ENCODE measurements around the gene ZNF750.

- no peak for TF ChIP-seq EGR1 (IDR thresholded peaks at IDR 0.05)
- TF ChIP-seq EP300 (IDR thresholded peaks at IDR 0.05; ENCODE audit: borderline replicate concordance) = no peak
- TF ChIP-seq ZBTB7A (IDR thresholded peaks at IDR 0.05; ENCODE audit: low read depth) = no peak
- TF ChIP-seq FOXM1 (IDR thresholded peaks at IDR 0.05; ENCODE audit: borderline replicate concordance, low read depth) = no peak
- no peak for TF ChIP-seq RAD21 (IDR thresholded peaks at IDR 0.05; ENCODE audit: low read depth)
- TF ChIP-seq USF1 (IDR thresholded peaks at IDR 0.05) = no peak
- no peak for TF ChIP-seq YY1 (IDR thresholded peaks at IDR 0.05; ENCODE audit: low read depth)
- TF ChIP-seq CEBPB (IDR thresholded peaks at IDR 0.05) = no peak
- TF ChIP-seq CREB1 (IDR thresholded peaks at IDR 0.05; ENCODE audit: low read depth) = no peak
Observed at GRCh38 chr17:82817947-82818346, 21.9 kb downstream of the ZNF750 start.
